Fibroblast of lung (primary cell): ENCODE measurements around the gene PLAAT1.

ENCODE experiments used
- CTCF ChIP-seq, 2 donors: IDR thresholded peaks in 1 of 2; conservative IDR thresholded peaks in 1 of 2; 1 replicate in 1 of 2; 2 replicates in 1 of 2; pipeline ENCODE4 v1.5.1; 2011 to 2012; ENCODE audit warnings: low read length in 2 of 2, control low read depth in 1 of 2, inconsistent platforms in 1 of 2, low read depth in 1 of 2, mild to moderate bottlenecking in 1 of 2
- EZH2 ChIP-seq: IDR thresholded peaks from 2 replicates; pipeline ENCODE4 v1.5.1; 2012; ENCODE audit warnings: low read length, control low read depth, mild to moderate bottlenecking; ENCODE audit errors: missing control alignments

- TF ChIP-seq CTCF (conservative IDR thresholded peaks at IDR 0.05 in 1 of 2, IDR thresholded peaks at IDR 0.05 in 1 of 2; ENCODE audit: low read depth in 1 of 2, low read length in 2 of 2) (no peak), EZH2 (no peak)
These were observed 4.0 kb upstream of the PLAAT1 start for GRCh38 chr3:193237030-193237429.
